ENCODE data around the gene SDF4.

DNA sequence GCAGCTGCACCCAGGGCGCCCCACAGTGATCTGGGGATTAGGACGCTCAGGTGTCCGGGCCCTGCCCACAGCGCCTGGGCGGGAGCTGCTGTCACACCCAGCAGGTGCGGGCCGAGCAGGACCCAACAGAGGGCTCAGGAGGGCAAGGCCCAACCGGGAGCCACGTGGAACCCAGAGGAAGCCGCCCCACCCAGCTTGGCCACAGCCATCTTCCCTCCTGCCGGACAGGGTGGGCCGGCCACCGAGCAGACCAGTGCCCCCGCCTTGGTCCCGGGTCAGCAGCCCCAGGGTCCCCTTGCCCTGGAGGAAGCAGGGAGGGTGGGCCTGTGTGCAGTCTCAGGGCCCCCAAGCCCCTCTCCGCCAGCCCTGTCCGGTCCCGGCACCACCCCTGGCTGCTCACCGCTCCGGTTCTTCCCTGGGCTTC, 64.4 kb downstream of the SDF4 start:
- no peak for TF ChIP-seq POLR2A (IDR thresholded peaks at IDR 0.05)
- TF ChIP-seq, protein P1, sequence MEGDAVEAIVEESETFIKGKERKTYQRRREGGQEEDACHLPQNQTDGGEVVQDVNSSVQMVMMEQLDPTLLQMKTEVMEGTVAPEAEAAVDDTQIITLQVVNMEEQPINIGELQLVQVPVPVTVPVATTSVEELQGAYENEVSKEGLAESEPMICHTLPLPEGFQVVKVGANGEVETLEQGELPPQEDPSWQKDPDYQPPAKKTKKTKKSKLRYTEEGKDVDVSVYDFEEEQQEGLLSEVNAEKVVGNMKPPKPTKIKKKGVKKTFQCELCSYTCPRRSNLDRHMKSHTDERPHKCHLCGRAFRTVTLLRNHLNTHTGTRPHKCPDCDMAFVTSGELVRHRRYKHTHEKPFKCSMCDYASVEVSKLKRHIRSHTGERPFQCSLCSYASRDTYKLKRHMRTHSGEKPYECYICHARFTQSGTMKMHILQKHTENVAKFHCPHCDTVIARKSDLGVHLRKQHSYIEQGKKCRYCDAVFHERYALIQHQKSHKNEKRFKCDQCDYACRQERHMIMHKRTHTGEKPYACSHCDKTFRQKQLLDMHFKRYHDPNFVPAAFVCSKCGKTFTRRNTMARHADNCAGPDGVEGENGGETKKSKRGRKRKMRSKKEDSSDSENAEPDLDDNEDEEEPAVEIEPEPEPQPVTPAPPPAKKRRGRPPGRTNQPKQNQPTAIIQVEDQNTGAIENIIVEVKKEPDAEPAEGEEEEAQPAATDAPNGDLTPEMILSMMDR (IDR thresholded peaks at IDR 0.05) = no peak

All from vagina (tissue), 2 donors.